ENCODE results near the gene S100A1. TPM values are rescaled to one million over a fixed set of nuclear protein-coding genes. Genes with fewer than 3 reads are reported as not detected.

The S100A1 gene
- total RNA-seq: 0.13 TPM in 1 of 2 replicates, not detected in the other

DNA sequence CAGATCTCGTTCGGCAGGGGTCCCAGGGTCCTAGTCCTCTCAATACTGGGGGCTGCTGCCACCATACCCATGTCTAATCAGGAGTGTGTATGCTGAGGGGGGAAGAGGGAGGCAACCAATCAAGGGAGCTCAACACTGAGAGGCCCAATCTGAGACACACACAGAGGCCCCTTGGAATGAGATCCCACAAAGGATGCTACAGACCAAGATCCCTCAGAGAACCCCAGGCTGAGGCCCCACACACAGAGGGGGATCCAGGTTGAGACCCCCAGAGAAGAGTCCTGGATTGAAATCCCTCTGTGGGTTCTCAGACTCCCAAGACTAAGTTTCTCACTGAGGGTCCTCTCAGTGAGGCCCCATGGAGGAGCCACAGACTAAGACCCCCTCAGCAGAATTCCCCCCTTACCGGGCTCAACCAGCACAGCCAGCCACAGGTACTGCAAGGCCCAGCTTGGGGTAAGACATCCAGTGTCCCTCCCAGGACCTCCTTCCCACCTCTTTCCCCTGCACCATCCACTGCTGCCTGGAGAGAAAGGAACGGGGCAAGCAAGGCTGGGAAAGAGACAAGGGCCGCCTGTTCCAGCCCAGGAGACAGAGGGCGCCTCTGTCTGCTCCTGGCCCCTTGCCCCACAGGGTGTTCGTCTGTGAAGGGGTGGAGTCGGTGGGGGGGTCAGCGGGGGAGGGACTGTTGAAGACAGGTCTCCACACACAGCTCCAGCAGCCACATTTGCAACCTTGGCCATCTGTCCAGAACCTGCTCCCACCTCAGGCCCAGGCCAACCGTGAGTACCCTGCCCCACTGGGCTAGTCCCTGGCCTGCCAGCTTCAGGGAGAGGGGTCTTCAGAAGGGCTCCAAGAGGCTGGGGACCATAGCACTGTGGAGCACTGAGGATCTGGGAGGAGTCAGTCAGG is at the start of gene S100A1:
S100A1 (plus strand) TSS at position 720 of the 912 bp plus-strand sequence. CDS start 2,088 bp downstream, outside the sequence.

DNA sequence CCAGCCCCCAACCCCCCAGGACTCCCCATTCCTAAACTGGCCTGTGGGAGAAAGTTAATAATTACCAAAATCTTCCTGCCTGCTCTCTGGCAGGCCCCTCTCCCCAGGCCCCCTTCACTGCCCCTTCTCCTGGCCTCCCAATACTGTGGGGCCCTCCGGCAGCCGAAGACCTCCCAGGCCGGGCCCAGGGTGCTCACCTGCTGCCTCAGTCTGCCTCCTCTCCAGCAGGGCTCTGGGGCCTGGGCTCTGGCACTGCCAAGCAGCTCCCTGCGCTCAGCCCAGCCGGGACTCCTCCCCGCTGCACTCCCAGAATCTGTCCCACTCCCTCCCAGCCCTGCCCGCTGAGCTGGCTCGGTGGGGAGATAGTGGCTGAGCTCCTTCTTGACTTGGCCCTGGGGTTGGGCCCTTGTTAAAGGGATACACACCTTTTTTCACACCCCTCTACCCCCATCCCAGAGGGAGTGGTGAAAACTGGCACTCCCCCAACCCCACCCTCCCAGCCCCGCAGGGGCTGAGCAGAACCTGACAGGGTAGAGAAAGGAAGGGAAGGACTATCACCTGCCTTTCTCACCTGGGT is 15.4 kb upstream of the S100A1 start, which contains the start of gene S100A16:
S100A16 (minus strand) TSS at position 383 of the 577 bp plus-strand sequence. CDS start 4,986 bp downstream, outside the sequence.

DNA sequence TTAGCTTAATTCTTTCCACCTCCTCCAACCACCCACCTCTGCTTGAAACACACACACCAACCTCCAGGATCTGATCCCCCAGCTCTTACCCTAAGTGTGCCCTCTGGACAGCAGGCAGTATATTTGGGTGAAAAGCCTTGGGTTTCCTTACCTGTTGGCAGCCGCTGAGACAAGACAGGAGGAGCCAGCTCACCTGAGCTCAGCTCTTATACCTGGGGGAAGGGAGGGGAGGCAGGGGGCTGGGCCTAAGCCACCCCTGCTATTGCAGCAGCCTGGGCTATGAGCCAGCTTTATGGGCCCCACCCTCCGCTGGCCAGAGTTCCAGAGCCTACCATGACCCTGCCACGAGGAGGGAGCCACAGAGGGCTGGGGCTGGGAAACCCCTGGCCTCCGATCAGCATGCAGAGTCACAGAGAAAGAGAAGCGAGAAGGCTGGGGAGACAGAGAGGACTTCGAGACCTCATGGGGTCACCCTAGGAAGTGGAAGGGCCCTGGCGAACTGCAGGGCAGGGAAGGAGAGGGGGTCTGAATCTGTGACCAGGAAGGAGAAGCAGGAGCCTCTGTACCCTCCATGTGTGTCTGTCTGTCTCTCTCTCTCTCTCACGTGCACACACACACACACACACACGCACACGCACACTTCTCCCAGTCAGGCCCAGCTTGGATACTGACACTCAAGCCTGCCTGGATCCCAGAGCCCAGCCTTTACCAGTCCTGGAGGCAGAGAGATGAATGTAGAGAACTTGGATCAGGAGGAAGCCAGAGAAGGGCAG is 11.9 kb upstream of the S100A1 start, which contains the start of gene S100A14:
S100A14 (minus strand) TSS at position 182 of the 773 bp plus-strand sequence. CDS start 467 bp downstream, outside the sequence.

DNA sequence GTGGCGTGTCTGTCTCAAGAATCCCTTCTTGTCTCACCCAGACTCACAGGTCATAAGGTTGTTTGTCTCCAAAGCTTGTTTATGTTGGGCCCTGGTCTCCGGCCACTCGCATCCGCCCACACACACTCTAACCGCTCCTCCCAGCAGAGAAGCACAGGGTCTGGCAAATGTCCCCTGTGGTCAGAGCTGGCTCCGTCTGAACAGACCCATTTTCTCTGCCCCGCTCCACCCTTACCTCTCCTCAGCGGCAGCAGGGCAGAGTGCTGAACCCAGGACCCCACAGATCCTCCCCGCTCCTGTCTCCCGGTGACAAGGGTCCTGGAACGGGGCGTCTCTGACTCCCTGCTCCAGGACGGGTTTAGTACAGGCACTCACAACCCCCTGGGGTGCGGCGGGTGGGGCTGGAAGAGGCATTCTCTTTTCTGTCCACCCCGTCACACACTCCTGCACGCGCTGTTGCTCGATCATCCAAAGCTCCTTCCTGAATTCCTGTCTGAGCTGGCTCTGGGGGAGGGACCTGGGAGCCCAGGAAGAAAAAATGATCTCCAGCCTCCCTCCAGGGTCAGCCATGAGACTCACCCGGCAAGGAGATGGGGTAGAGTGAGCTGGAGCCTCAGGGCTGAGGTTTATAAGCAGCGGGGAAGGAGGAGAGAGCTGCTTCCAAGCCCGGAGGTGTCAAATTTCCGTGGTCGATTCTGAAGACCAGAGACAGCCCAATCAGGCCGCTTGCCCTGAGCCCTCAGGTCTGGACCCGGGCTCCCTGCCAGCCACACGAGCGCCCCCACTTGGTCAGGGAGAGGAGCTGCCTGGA is 1.1 kb upstream of the S100A1 start, which contains the start of gene S100A13:
S100A13 (minus strand) TSS at position 602 of the 811 bp plus-strand sequence. CDS start 1,033 bp downstream, outside the sequence.

DNA sequence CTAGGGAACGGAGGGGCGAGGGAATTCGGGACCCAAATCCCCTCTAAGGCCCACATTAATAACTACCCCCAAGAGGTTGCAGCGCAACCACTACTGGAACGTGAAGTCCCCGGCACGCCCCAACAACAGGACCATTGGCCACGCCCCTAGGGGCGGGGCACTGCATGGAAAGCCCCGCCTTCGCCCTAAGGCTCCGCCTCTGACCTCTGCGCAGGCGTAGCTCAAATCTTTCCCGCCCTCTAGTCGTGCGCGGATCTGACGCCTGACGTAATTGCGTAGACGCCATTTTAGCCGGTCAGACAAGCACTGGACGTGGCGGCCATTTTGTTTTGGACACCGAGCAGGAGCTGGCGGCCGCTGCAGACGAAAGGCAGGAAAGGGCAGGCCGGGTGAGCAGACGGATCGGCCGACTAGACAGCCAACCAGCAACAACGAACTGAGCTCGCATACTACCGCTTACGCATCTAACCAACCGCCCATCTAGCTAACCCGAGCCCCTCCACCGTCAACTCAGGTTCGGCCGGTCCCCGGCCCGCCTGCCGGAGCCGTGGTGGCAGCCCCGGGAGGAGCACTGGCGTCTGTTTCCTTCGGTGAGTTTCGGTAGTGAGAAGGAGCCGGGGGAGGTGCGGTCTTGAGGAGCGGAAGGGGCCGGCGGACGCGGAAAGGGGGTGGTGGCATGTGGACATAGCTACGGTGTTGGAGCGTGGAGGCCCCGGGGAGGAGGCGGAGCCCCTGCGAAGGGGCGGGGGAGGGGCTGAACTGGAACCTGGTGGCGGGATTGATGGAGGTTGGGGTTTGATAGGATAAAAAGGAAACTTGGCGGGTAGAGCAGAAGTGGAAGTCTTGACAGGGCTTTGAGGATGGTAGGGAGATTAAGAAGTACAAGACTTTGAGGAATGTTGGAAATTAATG is 5.8 kb downstream of the S100A1 start, which contains the start of gene CHTOP:
CHTOP (plus strand) TSS at position 313 of the 912 bp plus-strand sequence. CDS start 2,523 bp downstream, outside the sequence.

DNA sequence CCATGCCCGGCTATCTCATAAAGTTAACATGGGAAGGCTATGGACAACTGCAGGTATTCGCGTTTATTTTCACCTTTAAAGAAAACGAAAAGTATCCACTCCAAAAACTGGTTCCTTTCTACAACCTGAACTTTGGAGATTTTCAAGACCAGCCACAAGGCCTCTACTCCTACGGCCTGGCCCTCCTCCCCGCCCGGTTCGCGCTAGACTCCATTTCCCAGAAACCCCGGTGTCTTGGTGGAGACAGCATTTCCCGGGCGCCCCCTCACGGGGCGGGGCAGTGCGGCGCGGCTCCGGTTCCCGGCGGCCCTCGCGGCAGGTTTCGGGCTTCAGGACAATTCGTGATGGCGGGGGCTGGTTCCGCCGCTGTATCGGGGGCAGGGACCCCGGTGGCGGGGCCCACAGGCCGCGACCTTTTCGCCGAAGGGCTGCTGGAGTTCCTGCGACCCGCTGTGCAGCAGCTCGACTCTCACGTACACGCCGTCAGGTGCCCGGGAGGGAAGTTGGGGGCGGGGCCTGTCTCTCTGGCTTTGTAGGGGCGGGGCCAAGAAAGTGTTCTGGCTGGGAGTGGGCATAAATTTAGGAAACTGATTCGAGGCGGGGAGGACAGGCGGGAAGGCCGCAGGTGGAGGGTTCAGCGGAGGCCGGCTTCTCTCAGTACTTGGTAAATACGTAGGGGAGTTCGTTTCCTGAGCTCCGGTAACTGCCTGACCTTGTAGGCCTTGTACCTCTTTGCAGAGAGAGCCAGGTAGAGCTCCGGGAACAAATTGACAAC is 30.4 kb downstream of the S100A1 start, which contains the start of gene SNAPIN:
SNAPIN (plus strand) TSS at position 304 of the 775 bp plus-strand sequence; CDS start at position 345, 41 bp downstream.

DNA sequence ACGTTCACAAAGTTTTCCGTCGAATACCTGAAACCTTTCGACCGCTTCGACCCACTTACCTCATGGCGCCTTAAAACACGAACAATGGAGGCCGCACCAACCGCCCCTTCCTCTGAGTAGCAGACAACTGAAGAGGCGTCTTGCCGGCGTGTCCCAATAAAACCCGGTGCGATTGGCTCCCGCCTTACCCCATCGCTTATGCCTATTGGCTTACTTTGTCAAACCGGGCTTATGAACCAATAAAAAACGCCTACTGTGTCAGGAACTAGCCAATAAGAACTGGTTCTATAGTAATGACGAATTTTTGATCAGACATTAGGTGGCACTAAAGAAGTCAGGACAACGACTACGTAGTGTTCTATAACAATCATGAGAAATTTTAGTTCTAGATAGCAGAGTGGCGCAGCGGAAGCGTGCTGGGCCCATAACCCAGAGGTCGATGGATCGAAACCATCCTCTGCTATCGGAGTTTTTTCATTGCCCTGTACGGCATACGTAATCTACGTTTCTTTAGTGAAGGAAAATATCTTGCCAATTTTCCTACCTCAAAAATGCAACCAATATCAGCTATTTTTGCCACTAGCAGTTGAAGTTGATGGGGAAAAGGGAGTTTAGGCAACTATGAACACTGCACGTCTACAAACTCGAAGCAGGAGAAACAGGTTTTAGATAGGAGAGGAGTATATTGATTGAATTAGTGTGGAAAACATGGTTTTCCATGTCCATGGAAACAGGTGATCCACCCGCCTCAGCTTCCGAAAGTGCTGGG is 42.8 kb downstream of the S100A1 start, which contains the start of gene ILF2:
ILF2 (minus strand) TSS at position 135 of the 769 bp plus-strand sequence; CDS start at position 64, 71 bp downstream.

DNA sequence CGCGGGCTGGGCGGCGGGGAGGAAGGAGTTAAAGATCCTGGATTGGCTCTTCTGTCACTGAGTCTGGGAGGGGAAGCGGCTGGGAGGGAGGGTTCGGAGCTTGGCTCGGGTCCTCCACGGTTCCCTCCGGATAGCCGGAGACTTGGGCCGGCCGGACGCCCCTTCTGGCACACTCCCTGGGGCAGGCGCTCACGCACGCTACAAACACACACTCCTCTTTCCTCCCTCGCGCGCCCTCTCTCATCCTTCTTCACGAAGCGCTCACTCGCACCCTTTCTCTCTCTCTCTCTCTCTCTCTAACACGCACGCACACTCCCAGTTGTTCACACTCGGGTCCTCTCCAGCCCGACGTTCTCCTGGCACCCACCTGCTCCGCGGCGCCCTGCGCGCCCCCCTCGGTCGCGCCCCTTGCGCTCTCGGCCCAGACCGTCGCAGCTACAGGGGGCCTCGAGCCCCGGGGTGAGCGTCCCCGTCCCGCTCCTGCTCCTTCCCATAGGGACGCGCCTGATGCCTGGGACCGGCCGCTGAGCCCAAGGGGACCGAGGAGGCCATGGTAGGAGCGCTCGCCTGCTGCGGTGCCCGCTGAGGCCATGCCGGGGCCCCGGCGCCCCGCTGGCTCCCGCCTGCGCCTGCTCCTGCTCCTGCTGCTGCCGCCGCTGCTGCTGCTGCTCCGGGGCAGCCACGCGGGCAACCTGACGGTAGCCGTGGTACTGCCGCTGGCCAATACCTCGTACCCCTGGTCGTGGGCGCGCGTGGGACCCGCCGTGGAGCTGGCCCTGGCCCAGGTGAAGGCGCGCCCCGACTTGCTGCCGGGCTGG is 50.5 kb downstream of the S100A1 start, which contains the start of gene NPR1:
NPR1 (plus strand) TSS at position 170 of the 818 bp plus-strand sequence; CDS start at position 591, 421 bp downstream.

Other genes with a start within 250 kb of the S100A1 start
- not detected in 2 replicates for gene S100A8, start 237.4 kb upstream of the S100A1 start, total RNA-seq
- gene S100A7A, start 211.9 kb upstream of the S100A1 start, total RNA-seq: not detected in 2 replicates
- gene S100A7, start 167.8 kb upstream of the S100A1 start, total RNA-seq: not detected in 2 replicates
- 822 and 1,175 TPM in 2 replicates for gene S100A6, start 92.4 kb upstream of the S100A1 start, total RNA-seq
- gene S100A5, start 87.5 kb upstream of the S100A1 start, total RNA-seq: 0.26 TPM in 1 of 2 replicates, not detected in the other
- 41.0 and 113 TPM in 2 replicates for gene S100A4, start 82.6 kb upstream of the S100A1 start, total RNA-seq
- 1.7 and 4.4 TPM in 2 replicates for gene S100A3, start 79.2 kb upstream of the S100A1 start, total RNA-seq
- 0.98 and 2.4 TPM in 2 replicates for gene S100A2, start 62.6 kb upstream of the S100A1 start, total RNA-seq
- gene S100A16, start 15.3 kb upstream of the S100A1 start, total RNA-seq: 92.6 and 247 TPM in 2 replicates
- gene S100A14, start 12.1 kb upstream of the S100A1 start, total RNA-seq: 0.13 TPM in 1 of 2 replicates, not detected in the other
- gene S100A13, start 929 bp upstream of the S100A1 start, total RNA-seq: 38.4 and 57.6 TPM in 2 replicates
- gene CHTOP, start 5.6 kb downstream of the S100A1 start, total RNA-seq: 27.6 and 30.9 TPM in 2 replicates
- gene SNAPIN, start 30.3 kb downstream of the S100A1 start, total RNA-seq: 41.0 and 47.6 TPM in 2 replicates
- gene ILF2, start 42.6 kb downstream of the S100A1 start, total RNA-seq: 101 and 107 TPM in 2 replicates
- gene NPR1, start 50.3 kb downstream of the S100A1 start, total RNA-seq: 1.0 and 1.2 TPM in 2 replicates
- 45.5 and 46.9 TPM in 2 replicates for gene INTS3, start 99.6 kb downstream of the S100A1 start, total RNA-seq
- gene SLC27A3, start 147.0 kb downstream of the S100A1 start, total RNA-seq: 10.3 and 14.6 TPM in 2 replicates

Data from smooth muscle cell of the pulmonary artery (primary cell).